Breast epithelium (tissue), 4 donors: Measurements from ENCODE around the gene HBM. TPM values are rescaled to one million over a fixed set of nuclear protein-coding genes. Genes with fewer than 3 reads are reported as not detected.
A peak's percentile ranks its signal among the peaks of the same experiment; 100 is the strongest.
"Not testable (repeated sequence)": the region's sequence is repeated elsewhere in the genome, so short reads cannot be mapped to it uniquely, and the experiment has no call there.

Experiments
- DNase-seq, 2 donors: peaks; one replicate each; pipeline ENCODE4 v3.0.0-alpha.2; 2019; ENCODE audit warnings: low spot score in 2 of 2
- H3K27ac ChIP-seq, 2 donors: fragments of 200-600 bp; sonication (generic) in 1 of 2; one replicate each; pipeline ENCODE4 v1.5.1; 2016 to 2019; ENCODE audit warnings: mild to moderate bottlenecking in 1 of 2
- H3K27me3 ChIP-seq, 2 donors: fragments of 200-600 bp; sonication (generic) in 1 of 2; one replicate each; pipeline versions ENCODE4 v1.5.1 to v1.6.0; 2017 to 2019; ENCODE audit warnings: control low read depth in 1 of 2, mild to moderate bottlenecking in 1 of 2
- H3K36me3 ChIP-seq: fragments of 200-600 bp; one replicate; pipeline ENCODE4 v1.5.1; 2019
- H3K4me1 ChIP-seq, 2 donors: fragments of 200-600 bp; sonication (generic); one replicate each; pipeline ENCODE4 v1.5.1; 2016 to 2019; ENCODE audit warnings: control low read depth in 1 of 2
- H3K4me3 ChIP-seq, 3 donors: fragments of 200-600 bp; sonication (generic); 1 replicate in 2 of 3; 2 replicates in 1 of 3; pipeline ENCODE4 v1.5.1; 2016 to 2019; ENCODE audit warnings: mild to moderate bottlenecking in 3 of 3, moderate library complexity in 2 of 3
- H3K9me3 ChIP-seq, 2 donors: fragments of 200-600 bp; sonication (generic) in 1 of 2; one replicate each; pipeline ENCODE4 v1.5.1; 2016 to 2019; ENCODE audit warnings: control low read depth in 1 of 2
- CTCF ChIP-seq, 3 donors: fragments of 450-650 bp; IDR thresholded peaks; one replicate each; pipeline ENCODE4 v1.5.1; 2016 to 2017; ENCODE audit warnings: antibody characterized with exemption in 3 of 3, mild to moderate bottlenecking in 3 of 3, moderate library complexity in 3 of 3
- POLR2A ChIP-seq: fragments of 450-650 bp; IDR thresholded peaks from one replicate; pipeline ENCODE4 v1.6.1; 2016; ENCODE audit warnings: antibody characterized with exemption, mild to moderate bottlenecking, moderate library complexity
- POLR2AphosphoS5 ChIP-seq, 3 donors: sonication (generic); formaldehyde crosslinking; IDR thresholded peaks; one replicate each; pipeline ENCODE4 v1.6.1; 2017; ENCODE audit warnings: antibody characterized with exemption in 3 of 3
- intact Hi-C: fragments of 100-400 bp; cut with DNase I; formaldehyde crosslinking; loops from one replicate; pipeline ENCODE4 v1.15.1; 2023; ENCODE audit warnings: low total_unique reads
- total RNA-seq, 3 donors: library from RNA; depleted of rRNA; stranded (reverse); fragments of >200 nt; gene quantifications; one replicate each; pipeline ENCODE4 v1.1.0, GENCODE V29; 2016

Gene HBM
- total RNA-seq, 3 donors from 2014 or later, result 1.3 TPM; not detected in 2

DNA sequence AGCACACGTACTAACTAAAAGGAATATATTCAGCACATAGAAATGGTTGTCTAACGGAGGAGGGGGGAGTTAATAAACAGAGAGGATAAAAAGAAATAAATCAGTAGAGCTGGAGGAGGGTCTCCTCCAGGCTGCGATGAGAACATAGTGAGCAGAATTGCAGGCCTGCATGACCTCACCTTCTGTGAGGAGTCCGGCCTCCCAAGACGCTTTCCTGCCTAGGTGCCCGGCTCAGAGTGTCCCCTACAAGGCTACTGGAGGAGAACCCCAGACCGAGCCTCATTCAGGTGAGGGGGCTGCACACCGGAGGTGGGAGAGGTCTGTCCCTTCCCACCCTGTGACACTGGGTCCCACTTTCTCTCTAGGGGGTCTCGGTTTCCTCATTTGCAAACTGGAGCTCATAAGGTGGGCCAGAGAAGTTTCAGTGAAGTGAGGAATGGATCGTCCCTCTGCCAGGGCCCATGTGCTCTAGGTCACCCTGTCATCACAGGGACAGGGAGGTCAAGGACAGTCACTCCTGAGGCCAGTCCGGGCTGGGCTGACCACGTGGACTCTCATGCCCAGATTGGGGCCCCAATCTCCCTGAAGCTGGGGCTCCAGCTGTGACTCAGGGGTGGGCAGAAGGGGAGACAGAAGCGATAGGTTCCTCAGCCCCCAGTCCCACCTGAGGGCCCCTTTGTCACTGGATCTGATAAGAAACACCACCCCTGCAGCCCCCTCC, 3.3 kb upstream of the HBM start:
- peaks cover 15 to 30% of the 10 kb centered on the region in 2 donors for H3K27me3 ChIP-seq
- H3K27ac ChIP-seq, result no peak overlapping the region
- no peaks in the 10 kb centered on the region for H3K36me3 ChIP-seq
- no peak for DNase-seq
- intact Hi-C loops, result no loop called here
- H3K4me3 ChIP-seq, result no peak overlapping the region
- no peaks in the 10 kb centered on the region for H3K9me3 ChIP-seq
- H3K4me1 ChIP-seq, result peaks cover 6 to 8% of the 10 kb centered on the region in 2 donors
- TF ChIP-seq POLR2A (no peak), CTCF (IDR thresholded peaks at IDR 0.05) (no peak), POLR2AphosphoS5 (IDR thresholded peaks at IDR 0.05) (no peak)

DNA sequence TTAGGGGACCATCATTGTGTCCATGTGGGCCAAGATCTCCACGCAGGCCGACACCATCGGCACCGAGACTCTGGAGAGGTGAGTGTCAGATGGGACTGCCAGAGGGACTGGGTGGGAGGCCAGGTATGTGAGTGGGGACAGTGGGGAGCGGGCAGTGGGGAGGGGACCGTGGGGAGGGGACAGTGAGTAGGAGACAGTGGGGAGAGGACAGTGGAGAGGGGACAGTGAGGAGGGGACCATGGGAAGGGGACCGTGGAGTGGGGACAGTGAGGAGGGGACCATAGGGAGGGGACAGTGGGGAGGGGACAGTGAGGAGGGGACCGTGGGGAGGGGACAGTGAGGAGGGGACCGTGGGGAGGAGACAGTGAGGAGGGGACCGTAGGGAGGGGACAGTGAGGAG, 2.6 kb upstream of the HBM start:
- H3K9me3 ChIP-seq, H3K4me3 ChIP-seq, H3K27ac ChIP-seq, DNase-seq, H3K4me1 ChIP-seq, H3K36me3 ChIP-seq, intact Hi-C loops: not testable (repeated sequence)
- H3K27me3 ChIP-seq, result peaks cover 20 to 37% of the 10 kb centered on the region in 2 donors

GRCh38 chr16:163696-164095, 2.1 kb upstream of the HBM start:
- H3K27me3 ChIP-seq, result peaks cover 22 to 43% of the 10 kb centered on the region in 2 donors
- H3K36me3 ChIP-seq, H3K27ac ChIP-seq, H3K9me3 ChIP-seq, intact Hi-C loops, H3K4me3 ChIP-seq, DNase-seq, H3K4me1 ChIP-seq: not testable (repeated sequence)

- H3K27ac ChIP-seq, H3K4me1 ChIP-seq, H3K4me3 ChIP-seq, H3K9me3 ChIP-seq, intact Hi-C loops, DNase-seq, H3K36me3 ChIP-seq: not testable (repeated sequence)
- peaks cover 22 to 49% of the 10 kb centered on the region in 2 donors for H3K27me3 ChIP-seq
Observed at GRCh38 chr16:164134-164823, 1.5 kb upstream of the HBM start.

GRCh38 chr16:164827-165538, 795 bp upstream of the HBM start:
- Histone ChIP-seq H3K4me3 (peak overlapping the region in 2 of 3 donors; percentile 39 to 64), H3K9me3 (no peaks in the 10 kb centered on the region), H3K27ac (no peak overlapping the region), H3K27me3 (peaks cover 22 to 50% of the 10 kb centered on the region in 2 donors), H3K36me3 (no peaks in the 10 kb centered on the region), H3K4me1 (peaks cover 6 to 8% of the 10 kb centered on the region in 2 donors)
- DNase-seq, result no peak
- intact Hi-C loops, result no loop called here
- TF ChIP-seq CTCF (IDR thresholded peaks at IDR 0.05), result no peak
- no peak for TF ChIP-seq POLR2AphosphoS5 (IDR thresholded peaks at IDR 0.05)
- TF ChIP-seq POLR2A, result no peak

DNA sequence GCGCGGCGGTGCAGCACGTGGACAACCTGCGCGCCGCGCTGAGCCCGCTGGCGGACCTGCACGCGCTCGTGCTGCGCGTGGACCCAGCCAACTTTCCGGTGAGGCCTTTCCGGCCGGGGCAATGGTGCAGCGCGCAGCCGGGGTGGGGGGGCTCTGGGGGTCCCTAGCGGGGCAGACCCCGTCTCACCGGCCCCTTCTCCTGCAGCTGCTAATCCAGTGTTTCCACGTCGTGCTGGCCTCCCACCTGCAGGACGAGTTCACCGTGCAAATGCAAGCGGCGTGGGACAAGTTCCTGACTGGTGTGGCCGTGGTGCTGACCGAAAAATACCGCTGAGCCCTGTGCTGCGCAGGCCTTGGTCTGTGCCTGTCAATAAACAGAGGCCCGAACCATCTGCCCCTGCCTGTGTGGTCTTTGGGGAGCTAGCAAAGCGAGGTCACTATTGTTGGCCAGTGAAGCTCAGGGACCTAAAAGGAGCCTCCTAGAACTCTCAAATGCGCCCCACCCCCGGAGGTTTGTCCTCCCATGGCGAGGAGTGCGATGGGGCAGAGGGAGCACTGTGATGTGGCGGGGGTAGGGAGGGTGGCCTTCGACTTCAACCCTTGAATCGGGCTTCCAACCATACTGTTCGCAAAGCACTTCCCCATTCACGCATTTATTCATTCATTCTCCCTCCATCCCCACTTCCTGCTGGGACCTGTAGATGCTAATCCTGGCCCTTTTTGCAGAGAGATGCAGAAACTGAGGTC, 770 bp downstream of the HBM start:
- DNase-seq, result no peak
- Histone ChIP-seq H3K4me1 (peaks cover 6 to 8% of the 10 kb centered on the region in 2 donors), H3K4me3 (peak overlapping the region in 1 of 3 donors; percentile 64), H3K9me3 (no peaks in the 10 kb centered on the region), H3K27ac (no peak overlapping the region), H3K27me3 (peaks cover 22 to 60% of the 10 kb centered on the region in 2 donors), H3K36me3 (no peaks in the 10 kb centered on the region)
- intact Hi-C loops, result no loop called here
- no peak for TF ChIP-seq CTCF (IDR thresholded peaks at IDR 0.05)
- TF ChIP-seq POLR2AphosphoS5 (IDR thresholded peaks at IDR 0.05), result no peak
- TF ChIP-seq POLR2A, result no peak
